Measurements from ENCODE around the gene MGAT3.

The MGAT3 gene

GRCh38 chr22:39532215-39533073 lies 75.6 kb downstream of the MGAT3 start, which contains the start of gene RPS19BP1:
Gene RPS19BP1, minus strand, starts transcription at chr22:39532748. Its CDS starts 10 bp downstream, at chr22:39532738.
- Histone ChIP-seq H4K20me1 (ENCODE audit: insufficient read depth, low read length, poor library complexity, severe bottlenecking) (peaks cover 36% of the 10 kb centered on the region), H3K27me3 (ENCODE audit: insufficient read depth, low read length, poor library complexity, severe bottlenecking) (no peaks in the 10 kb centered on the region), H3K4me2 (ENCODE audit: low read depth, low read length, poor library complexity, severe bottlenecking) (peak within 1 kb of the TSS; percentile 81), H3F3A (ENCODE audit: low read depth) (no peaks in the 10 kb centered on the region), H3K9me3 (ENCODE audit: insufficient read depth, low read depth, low read length) (no peaks in the 10 kb centered on the region), H3K4me1 (ENCODE audit: insufficient read depth, low read length, poor library complexity, severe bottlenecking) (peaks cover 46% of the 10 kb centered on the region), H3K79me2 (ENCODE audit: insufficient read depth, low read length) (peaks cover 49% of the 10 kb centered on the region), H3K9ac (ENCODE audit: low read depth, low read length, poor library complexity, severe bottlenecking) (peak within 1 kb of the TSS; percentile 90), H3K9me2 (replicated peaks; ENCODE audit: low read depth, low read length) (no peaks in the 10 kb centered on the region), H3K4me3 (ENCODE audit: low read length, poor library complexity, severe bottlenecking) (peak within 1 kb of the TSS; percentile 82), H2AFZ (ENCODE audit: low read length) (peak within 1 kb of the TSS; percentile 78), H3K36me3 (ENCODE audit: insufficient read depth, low read length) (0 out of 2 replicates have a peak, but pooled peaks cover 6% of the 10 kb centered on the region)
- TF ChIP-seq CTCF (conservative IDR thresholded peaks at IDR 0.05; ENCODE audit: low read length) = no peak
- no peak for TF ChIP-seq EZH2phosphoT487 (IDR thresholded peaks at IDR 0.05; ENCODE audit: borderline replicate concordance)

GRCh38 chr22:39534092-39534506 lies 77.3 kb downstream of the MGAT3 start:
- Histone ChIP-seq H3K9me2 (replicated peaks; ENCODE audit: low read depth, low read length) (no peaks in the 10 kb centered on the region), H3K79me2 (ENCODE audit: insufficient read depth, low read length) (peaks cover 33% of the 10 kb centered on the region), H3K27me3 (ENCODE audit: insufficient read depth, low read length, poor library complexity, severe bottlenecking) (no peaks in the 10 kb centered on the region), H3F3A (ENCODE audit: low read depth) (no peaks in the 10 kb centered on the region), H3K9ac (ENCODE audit: low read depth, low read length, poor library complexity, severe bottlenecking) (peak overlapping the region; percentile 3), H3K4me3 (ENCODE audit: low read length, poor library complexity, severe bottlenecking) (peak overlapping the region; percentile 22), H3K36me3 (ENCODE audit: insufficient read depth, low read length) (0 out of 2 replicates have a peak, but pooled peaks cover 6% of the 10 kb centered on the region), H3K4me2 (ENCODE audit: low read depth, low read length, poor library complexity, severe bottlenecking) (peak overlapping the region; percentile 58), H3K4me1 (ENCODE audit: insufficient read depth, low read length, poor library complexity, severe bottlenecking) (peaks cover 32% of the 10 kb centered on the region), H3K9me3 (ENCODE audit: insufficient read depth, low read depth, low read length) (no peaks in the 10 kb centered on the region), H2AFZ (ENCODE audit: low read length) (peak overlapping the region; percentile 82), H4K20me1 (ENCODE audit: insufficient read depth, low read length, poor library complexity, severe bottlenecking) (peaks cover 20% of the 10 kb centered on the region)
- TF ChIP-seq CTCF (conservative IDR thresholded peaks at IDR 0.05; ENCODE audit: low read length) = no peak
- TF ChIP-seq EZH2phosphoT487 (IDR thresholded peaks at IDR 0.05; ENCODE audit: borderline replicate concordance) = no peak

- H3K79me2 ChIP-seq (ENCODE audit: insufficient read depth, low read length) = peaks cover 28% of the 10 kb centered on the region
- no peaks in the 10 kb centered on the region for H3K9me2 ChIP-seq (replicated peaks; ENCODE audit: low read depth, low read length)
- H3F3A ChIP-seq (ENCODE audit: low read depth) = no peaks in the 10 kb centered on the region
- peaks cover 27% of the 10 kb centered on the region for H3K4me1 ChIP-seq (ENCODE audit: insufficient read depth, low read length, poor library complexity, severe bottlenecking)
- TF ChIP-seq EZH2phosphoT487 (IDR thresholded peaks at IDR 0.05; ENCODE audit: borderline replicate concordance) (no peak), CTCF (conservative IDR thresholded peaks at IDR 0.05; ENCODE audit: low read length) (peak; percentile 90)
- peaks cover 15% of the 10 kb centered on the region for H4K20me1 ChIP-seq (ENCODE audit: insufficient read depth, low read length, poor library complexity, severe bottlenecking)
- H2AFZ ChIP-seq (ENCODE audit: low read length) = peak overlapping the region; percentile 82
- H3K9me3 ChIP-seq (ENCODE audit: insufficient read depth, low read depth, low read length) = no peaks in the 10 kb centered on the region
- peak overlapping the region; percentile 58 for H3K4me2 ChIP-seq (ENCODE audit: low read depth, low read length, poor library complexity, severe bottlenecking)
- H3K4me3 ChIP-seq (ENCODE audit: low read length, poor library complexity, severe bottlenecking) = peak overlapping the region; percentile 22
- H3K27me3 ChIP-seq (ENCODE audit: insufficient read depth, low read length, poor library complexity, severe bottlenecking) = no peaks in the 10 kb centered on the region
- H3K36me3 ChIP-seq (ENCODE audit: insufficient read depth, low read length) = 0 out of 2 replicates have a peak, but pooled peaks cover 4% of the 10 kb centered on the region
- H3K9ac ChIP-seq (ENCODE audit: low read depth, low read length, poor library complexity, severe bottlenecking) = peak overlapping the region; percentile 3
Measured at GRCh38 chr22:39534591-39535356, 78.0 kb downstream of the MGAT3 start.
